ENCODE data around the gene HOXA9. TPM values are rescaled to one million over a fixed set of nuclear protein-coding genes. Genes with fewer than 3 reads are reported as not detected.

HOXA9 gene
- total RNA-seq, 1 donor from 2014 or later, result not detected

DNA sequence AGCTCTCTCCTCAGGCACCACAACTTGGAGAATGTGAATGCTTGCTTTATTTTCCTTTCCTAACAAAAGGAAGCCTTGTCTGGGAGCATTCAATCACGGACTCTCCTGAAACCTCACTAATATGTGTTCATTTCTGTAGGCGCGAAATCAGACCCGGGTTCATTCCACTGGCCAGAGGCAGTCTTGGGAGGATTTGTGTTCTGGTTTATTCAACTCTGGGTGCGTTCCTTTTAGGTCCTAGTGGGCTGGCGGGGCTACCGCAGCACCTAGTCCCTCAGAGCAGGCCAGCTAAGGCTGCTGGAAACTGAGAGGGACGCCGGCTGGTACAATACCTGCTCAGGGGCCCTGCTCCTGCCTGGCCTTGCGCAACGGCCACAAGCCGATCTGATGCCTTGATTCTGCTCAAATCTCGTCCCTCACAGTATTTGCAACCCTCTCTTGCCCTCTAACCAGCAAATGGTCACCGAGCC lies 42.3 kb downstream of the HOXA9 start:
- peak overlapping the region; percentile 60 for H3K4me3 ChIP-seq (ENCODE audit: insufficient read depth, low read depth, low read length)

DNA sequence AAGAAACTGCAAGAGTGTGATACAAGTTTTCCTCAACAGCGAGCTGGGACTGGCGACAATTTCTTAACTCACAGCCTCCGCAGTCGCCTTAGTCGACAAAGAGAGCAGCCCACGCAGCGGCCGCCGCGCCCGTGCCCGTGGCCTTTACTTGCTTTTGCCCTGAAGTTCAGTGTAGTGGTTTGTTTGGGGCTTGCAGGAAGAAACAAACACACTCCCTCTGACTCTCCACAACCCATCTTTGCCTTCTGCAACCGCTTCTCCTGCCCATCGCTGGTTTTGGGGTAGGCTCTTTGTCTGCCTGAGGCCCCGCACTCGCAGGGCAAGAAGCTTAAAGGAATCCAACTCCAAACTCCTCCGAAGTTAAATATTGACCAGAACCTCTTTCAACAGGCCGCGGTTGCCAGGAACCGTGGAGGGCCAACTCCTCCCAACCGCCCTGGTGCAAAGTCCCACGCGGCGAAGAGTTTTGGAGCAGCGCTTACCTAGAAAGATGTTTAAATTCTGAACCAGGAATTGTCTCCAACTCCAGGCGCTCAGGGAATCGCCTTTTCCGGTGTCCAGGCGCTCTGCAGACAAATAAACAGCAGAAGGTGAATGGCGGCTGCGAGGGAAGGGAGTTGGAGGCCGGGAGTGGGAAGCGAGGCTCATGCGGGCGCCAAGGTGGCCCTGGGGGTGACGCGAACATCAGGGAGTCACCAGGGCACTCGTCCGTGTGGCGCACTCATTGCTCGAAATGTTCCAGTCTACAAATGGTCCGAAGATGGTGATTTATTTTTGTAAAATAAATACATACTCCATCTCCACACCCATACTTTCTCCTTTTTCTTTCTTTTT lies 43.0 kb downstream of the HOXA9 start:
- Histone ChIP-seq H3K9me3 (ENCODE audit: insufficient read depth, low read depth, low read length) (no peaks in the 10 kb centered on the region), H3K9ac (ENCODE audit: low read length) (peak overlapping the region; percentile 83), H3K4me1 (ENCODE audit: insufficient read depth, low read length) (peaks cover 11% of the 10 kb centered on the region), H3K36me3 (ENCODE audit: insufficient read depth, low read length) (no peaks in the 10 kb centered on the region), H3K4me3 (ENCODE audit: insufficient read depth, low read depth, low read length) (peak overlapping the region; percentile 60), H2AFZ (ENCODE audit: low read depth, low read length) (no peak overlapping the region), H3K27me3 (ENCODE audit: insufficient read depth, low read length) (peaks cover 66% of the 10 kb centered on the region), H3K79me2 (ENCODE audit: insufficient read depth, low read length) (peaks cover 37% of the 10 kb centered on the region), H3K27ac (ENCODE audit: low read depth, low read length) (peak overlapping the region; percentile 84), H4K20me1 (ENCODE audit: insufficient read depth, low read length) (no peaks in the 10 kb centered on the region), H3K4me2 (ENCODE audit: low read length) (peak overlapping the region; percentile 83)
- H3K27me3 Mint-ChIP-seq (ENCODE audit: low read depth, unreplicated experiment), result peaks cover 99% of the 10 kb centered on the region
- H3K9me3 Mint-ChIP-seq (ENCODE audit: unreplicated experiment), result peaks cover 50% of the 10 kb centered on the region
- H3K4me1 Mint-ChIP-seq (ENCODE audit: low read depth, unreplicated experiment), result peaks cover 2% of the 10 kb centered on the region
- FAIRE-seq, result no peak
- H3K36me3 Mint-ChIP-seq (ENCODE audit: low read depth, unreplicated experiment), result peaks cover 2% of the 10 kb centered on the region
- TF ChIP-seq EZH2 (IDR thresholded peaks at IDR 0.05; ENCODE audit: insufficient read depth, low read length), result no peak
- TF ChIP-seq, protein P1, sequence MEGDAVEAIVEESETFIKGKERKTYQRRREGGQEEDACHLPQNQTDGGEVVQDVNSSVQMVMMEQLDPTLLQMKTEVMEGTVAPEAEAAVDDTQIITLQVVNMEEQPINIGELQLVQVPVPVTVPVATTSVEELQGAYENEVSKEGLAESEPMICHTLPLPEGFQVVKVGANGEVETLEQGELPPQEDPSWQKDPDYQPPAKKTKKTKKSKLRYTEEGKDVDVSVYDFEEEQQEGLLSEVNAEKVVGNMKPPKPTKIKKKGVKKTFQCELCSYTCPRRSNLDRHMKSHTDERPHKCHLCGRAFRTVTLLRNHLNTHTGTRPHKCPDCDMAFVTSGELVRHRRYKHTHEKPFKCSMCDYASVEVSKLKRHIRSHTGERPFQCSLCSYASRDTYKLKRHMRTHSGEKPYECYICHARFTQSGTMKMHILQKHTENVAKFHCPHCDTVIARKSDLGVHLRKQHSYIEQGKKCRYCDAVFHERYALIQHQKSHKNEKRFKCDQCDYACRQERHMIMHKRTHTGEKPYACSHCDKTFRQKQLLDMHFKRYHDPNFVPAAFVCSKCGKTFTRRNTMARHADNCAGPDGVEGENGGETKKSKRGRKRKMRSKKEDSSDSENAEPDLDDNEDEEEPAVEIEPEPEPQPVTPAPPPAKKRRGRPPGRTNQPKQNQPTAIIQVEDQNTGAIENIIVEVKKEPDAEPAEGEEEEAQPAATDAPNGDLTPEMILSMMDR (IDR thresholded peaks at IDR 0.05; ENCODE audit: insufficient read depth, low read depth, low read length), result no peak
- H3K4me3 Mint-ChIP-seq (ENCODE audit: unreplicated experiment), result no peak overlapping the region
- peak; percentile 18 for DNase-seq (ENCODE audit: low read depth)
- H3K27ac Mint-ChIP-seq (ENCODE audit: unreplicated experiment), result no peak overlapping the region

More for the DNA sequence above, 42.3 kb downstream of the HOXA9 start:
- Mint-ChIP-seq H3K4me1 (ENCODE audit: low read depth, unreplicated experiment) (peaks cover 2% of the 10 kb centered on the region), H3K27ac (ENCODE audit: unreplicated experiment) (no peak overlapping the region), H3K36me3 (ENCODE audit: low read depth, unreplicated experiment) (peaks cover 2% of the 10 kb centered on the region), H3K9me3 (ENCODE audit: unreplicated experiment) (peaks cover 49% of the 10 kb centered on the region), H3K27me3 (ENCODE audit: low read depth, unreplicated experiment) (peaks cover 99% of the 10 kb centered on the region), H3K4me3 (ENCODE audit: unreplicated experiment) (no peak overlapping the region)
- Histone ChIP-seq H3K79me2 (ENCODE audit: insufficient read depth, low read length) (peaks cover 29% of the 10 kb centered on the region), H3K36me3 (ENCODE audit: insufficient read depth, low read length) (no peaks in the 10 kb centered on the region), H3K9ac (ENCODE audit: low read length) (peak overlapping the region; percentile 83), H3K4me2 (ENCODE audit: low read length) (peak overlapping the region; percentile 83), H2AFZ (ENCODE audit: low read depth, low read length) (no peak overlapping the region), H3K9me3 (ENCODE audit: insufficient read depth, low read depth, low read length) (no peaks in the 10 kb centered on the region), H3K4me1 (ENCODE audit: insufficient read depth, low read length) (peaks cover 11% of the 10 kb centered on the region), H4K20me1 (ENCODE audit: insufficient read depth, low read length) (no peaks in the 10 kb centered on the region), H3K27ac (ENCODE audit: low read depth, low read length) (peak overlapping the region; percentile 84), H3K27me3 (ENCODE audit: insufficient read depth, low read length) (peaks cover 69% of the 10 kb centered on the region)
- no peak for FAIRE-seq
- DNase-seq (ENCODE audit: low read depth), result peak; percentile 64
- no peak for TF ChIP-seq EZH2 (IDR thresholded peaks at IDR 0.05; ENCODE audit: insufficient read depth, low read length)
- TF ChIP-seq, protein P1 (IDR thresholded peaks at IDR 0.05; ENCODE audit: insufficient read depth, low read depth, low read length), result no peak

DNA sequence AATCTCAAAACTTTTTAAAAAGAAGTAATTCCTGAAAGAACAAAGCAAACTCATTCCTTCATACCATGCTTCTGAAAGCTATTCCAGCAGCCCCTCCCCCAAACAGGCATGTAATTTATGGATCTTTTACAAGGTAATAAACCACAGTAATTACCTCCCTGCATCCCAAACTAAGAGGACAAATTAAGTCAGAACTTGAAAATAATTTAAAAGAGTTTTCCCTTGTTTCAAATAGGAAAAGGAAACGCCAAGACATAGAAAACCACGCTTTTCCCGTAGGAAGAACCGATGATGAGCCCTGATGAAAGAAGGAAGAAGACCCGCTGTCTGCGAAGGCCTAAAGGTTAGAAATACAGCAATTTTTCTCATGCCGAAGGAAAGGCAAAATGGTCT lies 43.7 kb downstream of the HOXA9 start:
- no peak for FAIRE-seq
- Histone ChIP-seq H4K20me1 (ENCODE audit: insufficient read depth, low read length) (no peaks in the 10 kb centered on the region), H3K79me2 (ENCODE audit: insufficient read depth, low read length) (peaks cover 43% of the 10 kb centered on the region), H3K9me3 (ENCODE audit: insufficient read depth, low read depth, low read length) (no peaks in the 10 kb centered on the region), H3K4me3 (ENCODE audit: insufficient read depth, low read depth, low read length) (peak overlapping the region; percentile 60), H3K27ac (ENCODE audit: low read depth, low read length) (peak overlapping the region; percentile 84), H3K4me2 (ENCODE audit: low read length) (peak overlapping the region; percentile 83), H3K36me3 (ENCODE audit: insufficient read depth, low read length) (no peaks in the 10 kb centered on the region), H3K4me1 (ENCODE audit: insufficient read depth, low read length) (peaks cover 11% of the 10 kb centered on the region), H2AFZ (ENCODE audit: low read depth, low read length) (no peak overlapping the region), H3K27me3 (ENCODE audit: insufficient read depth, low read length) (peaks cover 68% of the 10 kb centered on the region), H3K9ac (ENCODE audit: low read length) (peak overlapping the region; percentile 83)
- Mint-ChIP-seq H3K27me3 (ENCODE audit: low read depth, unreplicated experiment) (peaks cover 99% of the 10 kb centered on the region), H3K36me3 (ENCODE audit: low read depth, unreplicated experiment) (peaks cover 2% of the 10 kb centered on the region), H3K27ac (ENCODE audit: unreplicated experiment) (no peak overlapping the region), H3K9me3 (ENCODE audit: unreplicated experiment) (peaks cover 50% of the 10 kb centered on the region), H3K4me3 (ENCODE audit: unreplicated experiment) (no peak overlapping the region), H3K4me1 (ENCODE audit: low read depth, unreplicated experiment) (peaks cover 2% of the 10 kb centered on the region)
- TF ChIP-seq, protein P1 (IDR thresholded peaks at IDR 0.05; ENCODE audit: insufficient read depth, low read depth, low read length), result no peak
- DNase-seq (ENCODE audit: low read depth), result no peak

Measured in astrocyte (in vitro differentiated cells and primary cell).